Globus pallidus (tissue), 1 donor: ENCODE results near the gene ARID2.

ENCODE experiments used
- DNase-seq: peaks from one replicate; pipeline ENCODE4 v3.0.0-alpha.2; 2015; ENCODE audit warnings: low spot score

The ARID2 gene

DNA sequence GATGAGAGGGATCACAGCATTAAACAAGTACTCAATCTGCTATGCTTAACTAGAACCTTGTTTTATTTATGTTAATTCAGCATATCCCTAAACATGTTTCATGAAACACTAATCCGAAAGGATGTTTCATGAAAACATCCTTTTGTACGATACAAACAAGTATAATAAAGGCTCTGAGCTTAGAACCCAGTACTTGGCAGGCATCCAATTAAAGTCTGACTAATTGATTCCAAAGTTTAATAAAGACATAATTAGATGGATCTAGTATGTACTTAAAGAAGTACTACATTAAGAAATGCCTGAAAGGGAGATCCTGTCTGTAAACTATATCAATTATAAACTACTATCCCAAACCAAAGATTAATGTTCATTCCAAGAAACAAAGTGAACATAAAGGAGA, 209.1 kb downstream of the ARID2 start:
- DNase-seq: no peak

DNA sequence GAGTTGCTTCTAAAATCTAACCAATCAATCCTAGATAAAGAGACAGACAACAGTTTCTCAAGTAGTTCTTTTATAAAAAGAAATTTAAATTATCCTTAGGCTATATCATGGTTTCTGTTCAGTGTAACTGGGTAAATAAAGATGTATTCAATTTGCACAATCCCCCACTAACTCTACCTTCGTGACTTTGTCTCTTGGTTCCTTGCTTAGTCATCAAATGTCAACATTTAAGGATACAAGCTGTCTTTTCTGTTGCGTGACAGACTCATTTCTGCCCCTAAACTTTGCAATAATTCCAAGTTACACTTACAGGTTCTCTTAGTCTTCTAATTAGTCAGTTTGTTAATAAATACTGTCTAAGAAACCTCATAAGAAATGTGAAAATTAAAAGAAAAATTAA, 210.3 kb downstream of the ARID2 start:
- no peak for DNase-seq

DNA sequence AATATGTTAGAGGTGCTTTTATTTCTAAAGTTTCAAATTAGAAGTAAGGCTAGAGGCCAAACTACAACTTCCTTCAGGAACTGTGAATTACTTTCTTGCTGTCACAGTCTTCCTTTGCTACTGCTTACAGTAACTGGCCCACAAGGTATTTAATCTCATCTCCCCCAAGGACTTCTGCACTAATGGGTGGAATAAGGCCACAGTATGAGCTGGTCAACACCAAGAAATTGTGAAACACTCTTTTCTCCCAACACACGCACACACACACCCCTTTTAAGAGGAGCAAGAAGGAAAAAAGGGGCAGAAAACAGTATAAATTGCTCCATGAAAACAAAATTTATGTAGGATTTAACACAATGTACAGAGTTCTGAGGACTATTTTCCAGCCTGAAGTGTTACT, 215.3 kb downstream of the ARID2 start:
- DNase-seq: no peak

DNA sequence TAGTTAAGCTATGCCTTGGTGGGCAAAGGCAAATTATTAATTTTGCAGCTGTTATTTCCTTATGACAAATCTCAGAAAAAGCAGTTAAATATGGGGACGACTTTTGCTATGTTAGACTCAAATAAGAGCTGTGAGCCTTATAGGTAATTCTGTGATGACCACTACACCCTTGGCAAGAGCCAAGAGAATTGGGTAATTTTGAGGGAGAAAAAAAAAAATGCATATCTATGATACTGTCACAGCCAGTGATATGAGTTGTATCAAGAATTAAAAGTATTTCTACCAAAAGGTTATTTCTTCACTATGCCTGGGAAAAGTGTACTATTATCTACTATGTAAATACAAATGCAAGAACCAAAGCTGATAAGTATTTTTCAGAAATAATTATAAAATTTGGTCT, 216.9 kb downstream of the ARID2 start:
- no peak for DNase-seq

DNA sequence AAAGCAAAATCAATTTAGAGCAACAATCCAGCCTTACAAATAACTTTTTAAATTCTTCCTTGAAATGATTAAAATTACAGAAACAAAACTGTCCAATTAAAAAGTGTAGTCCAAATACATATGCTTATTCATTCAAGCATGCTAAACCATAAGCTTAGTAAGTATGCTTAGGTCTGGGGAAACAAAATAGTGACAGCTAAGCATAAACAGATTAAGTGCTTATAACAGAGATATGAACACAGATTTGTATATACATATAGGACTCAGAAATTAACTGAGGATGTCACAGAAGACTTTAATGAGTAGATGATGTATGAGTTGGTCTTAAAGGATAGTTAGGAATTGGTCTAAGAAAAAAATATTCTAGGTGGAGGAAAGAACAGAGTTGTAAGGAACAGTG, 219.0 kb downstream of the ARID2 start:
- DNase-seq: no peak
